GM21737 (cell line): ENCODE measurements around the gene TTLL11.

Experiments
- ATAC-seq: cut with Tn5 transposase; IDR thresholded peaks from one replicate; pipeline ENCODE4 v1.9.1; 2021; ENCODE audit warnings: mild to moderate bottlenecking, moderate library complexity; ENCODE audit not compliant: unreplicated experiment

TTLL11 gene

DNA sequence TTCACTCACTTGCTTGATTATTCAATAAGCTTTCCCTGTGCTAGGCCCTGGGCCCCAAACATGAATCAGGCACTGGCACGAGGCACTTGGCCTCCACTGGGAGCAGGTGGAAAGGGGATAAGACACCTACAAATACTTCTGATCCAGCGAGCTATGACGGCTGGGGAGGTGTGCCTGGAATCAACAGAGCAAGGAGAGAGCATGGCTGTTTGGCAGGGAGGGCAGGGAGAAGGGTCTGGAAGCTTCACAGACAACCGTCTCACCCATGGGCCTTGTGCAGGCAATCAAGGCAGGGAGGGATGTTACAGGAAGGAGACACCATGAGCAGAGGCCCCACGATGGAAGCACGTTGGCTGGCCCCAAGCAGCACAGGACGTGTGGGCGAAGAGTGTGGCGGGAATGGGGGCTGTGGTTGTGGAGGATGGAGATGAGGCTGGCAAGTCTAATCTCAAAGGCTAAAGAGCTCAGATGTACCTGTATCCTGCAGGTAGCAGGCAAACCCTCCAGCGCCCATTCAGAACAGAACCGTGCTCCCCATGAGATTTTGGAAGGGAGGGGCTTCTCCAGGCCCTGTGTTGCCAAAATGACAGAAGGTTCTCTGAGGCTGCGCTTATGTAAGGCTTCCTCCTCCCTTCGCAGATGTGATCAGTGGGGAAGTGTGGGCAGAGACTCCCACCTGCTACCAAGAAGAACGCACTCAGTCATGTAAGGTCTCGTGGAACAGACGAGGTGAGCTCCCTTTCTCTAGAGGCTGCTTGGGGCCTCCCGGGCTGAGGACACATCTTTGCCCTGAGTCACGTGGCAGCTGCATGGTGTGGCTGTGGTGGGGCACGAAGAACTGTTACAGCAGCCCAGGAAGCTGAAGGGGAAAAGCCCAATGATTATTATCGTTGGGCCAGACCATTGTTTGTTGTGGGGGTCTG lies 252.0 kb downstream of the TTLL11 start:
- ATAC-seq, result no peak

DNA sequence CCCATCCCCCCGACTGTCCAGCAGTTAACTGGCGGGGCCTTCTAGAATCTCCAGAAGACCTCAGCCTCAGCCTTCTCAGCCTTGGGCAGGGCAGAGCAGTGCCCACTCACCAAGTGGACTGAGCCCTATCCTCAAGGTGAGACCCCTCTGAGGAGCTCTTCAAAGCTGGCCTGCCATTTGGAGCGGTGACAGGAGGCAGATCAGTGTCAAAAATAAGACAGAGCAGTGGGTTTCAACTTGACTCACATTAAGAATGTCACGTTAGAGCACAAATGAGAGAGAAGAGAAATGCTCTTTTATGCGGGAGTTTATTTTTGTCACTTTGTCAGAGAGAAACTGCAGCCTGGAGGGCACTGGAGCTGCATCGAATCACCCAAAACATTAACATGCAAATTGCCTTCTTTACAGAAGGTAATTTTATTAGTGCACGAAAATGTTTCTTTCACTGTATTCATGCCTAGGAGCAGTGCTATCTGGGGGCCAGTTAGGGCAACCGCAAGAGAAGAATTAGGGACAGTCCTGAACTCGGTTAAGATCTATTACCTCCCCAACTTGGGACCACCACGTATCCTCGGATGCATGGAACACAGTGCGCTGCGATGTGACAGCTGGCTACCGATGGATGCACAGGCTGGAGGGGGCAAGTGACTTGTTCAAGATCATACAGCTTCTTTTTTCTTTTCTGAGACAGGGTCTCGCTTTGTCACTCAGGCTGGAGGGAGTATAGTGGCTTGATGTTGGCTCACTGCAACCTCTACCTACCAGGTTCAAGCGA lies 253.2 kb downstream of the TTLL11 start:
- ATAC-seq, result no peak

- no peak for ATAC-seq
Measured at GRCh38 chr9:121838746-121839669, 254.1 kb downstream of the TTLL11 start.

DNA sequence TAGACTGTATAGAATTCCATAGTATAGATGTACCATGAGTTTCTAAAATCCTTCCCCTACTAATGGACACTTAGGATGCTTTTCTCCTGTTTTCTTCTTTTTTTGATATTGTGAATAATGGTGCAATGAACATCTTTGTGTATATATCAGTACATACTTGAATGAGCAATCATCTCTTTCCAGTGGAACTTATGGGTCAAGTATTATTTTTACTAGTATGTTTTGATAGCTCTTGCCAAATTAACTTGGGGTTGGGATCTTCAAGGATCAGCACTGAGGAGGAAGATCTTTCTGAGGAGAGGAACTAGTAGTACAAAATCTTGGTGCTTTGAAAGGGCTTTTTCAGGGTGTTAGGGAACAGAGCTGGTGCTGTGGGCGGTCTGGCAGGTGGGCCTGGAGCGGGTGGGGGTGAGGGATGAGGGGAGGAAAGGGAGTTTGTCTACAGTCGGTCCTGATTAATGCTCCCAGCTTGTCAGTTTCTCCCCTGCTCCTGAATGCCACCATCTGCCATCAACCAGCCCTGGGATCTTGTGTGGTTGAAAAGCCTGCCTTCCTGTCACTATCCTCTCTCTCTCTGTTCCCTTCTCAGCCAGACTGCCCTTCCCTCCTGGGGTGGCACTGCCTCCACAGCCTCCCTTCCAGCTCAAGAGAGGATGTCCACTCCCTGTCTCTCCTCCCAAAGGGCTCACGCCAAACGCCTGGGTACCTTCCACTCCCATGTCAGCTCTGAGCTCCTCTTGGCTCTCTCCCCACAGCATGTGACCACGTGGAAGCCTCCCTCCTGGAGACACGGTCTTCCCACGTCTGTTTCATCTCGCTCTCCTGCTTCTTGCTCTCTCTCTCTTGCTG lies 255.8 kb downstream of the TTLL11 start:
- ATAC-seq, result no peak

DNA sequence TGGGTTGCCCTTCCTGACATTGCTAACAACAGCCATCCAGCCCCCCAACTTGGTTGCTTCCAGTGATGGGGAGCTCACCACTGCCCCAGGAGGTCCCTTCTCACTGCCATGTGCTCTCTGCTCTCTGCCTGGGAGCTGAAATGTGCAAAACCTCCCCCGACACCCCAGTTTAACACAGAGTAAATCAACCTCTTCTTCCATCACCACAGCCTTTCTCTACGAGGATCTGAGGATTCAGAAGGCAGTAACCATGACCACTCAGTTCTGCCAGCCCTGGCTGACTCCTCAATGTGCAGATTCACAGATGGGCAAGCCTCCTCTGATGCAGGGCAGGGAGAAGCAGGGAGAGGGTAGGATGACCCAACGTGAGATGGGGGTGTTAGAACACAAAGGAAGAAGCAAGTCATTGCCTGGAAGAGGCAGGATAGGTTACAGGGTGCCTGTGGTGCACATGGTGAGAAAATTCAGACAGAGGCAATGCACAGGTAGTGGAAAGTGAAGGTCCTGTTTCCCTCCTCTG lies 256.7 kb downstream of the TTLL11 start:
- ATAC-seq, result no peak

GRCh38 chr9:121835587-121836365 lies 257.3 kb downstream of the TTLL11 start:
- no peak for ATAC-seq

- no peak for ATAC-seq
Measured at GRCh38 chr9:121833061-121833460, 260.0 kb downstream of the TTLL11 start.

DNA sequence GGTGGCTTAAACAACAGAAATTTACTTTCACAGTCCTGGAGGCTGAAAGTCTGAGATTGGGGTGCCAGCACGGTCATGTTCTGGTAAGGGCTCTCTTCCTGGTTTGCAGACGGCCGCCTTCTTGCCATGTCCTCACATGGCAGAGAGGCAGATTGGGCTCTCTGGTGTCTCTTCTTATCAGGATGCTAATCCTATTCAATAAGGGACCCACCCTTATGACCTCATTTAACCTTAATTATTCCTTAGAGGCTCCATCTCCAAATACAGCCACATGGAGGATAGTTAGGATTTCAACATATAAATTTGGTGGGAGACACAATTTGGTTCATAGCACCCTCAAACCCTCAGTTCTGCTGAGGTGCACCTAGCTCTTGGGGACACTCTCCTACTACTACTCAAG lies 261.2 kb downstream of the TTLL11 start:
- no peak for ATAC-seq

DNA sequence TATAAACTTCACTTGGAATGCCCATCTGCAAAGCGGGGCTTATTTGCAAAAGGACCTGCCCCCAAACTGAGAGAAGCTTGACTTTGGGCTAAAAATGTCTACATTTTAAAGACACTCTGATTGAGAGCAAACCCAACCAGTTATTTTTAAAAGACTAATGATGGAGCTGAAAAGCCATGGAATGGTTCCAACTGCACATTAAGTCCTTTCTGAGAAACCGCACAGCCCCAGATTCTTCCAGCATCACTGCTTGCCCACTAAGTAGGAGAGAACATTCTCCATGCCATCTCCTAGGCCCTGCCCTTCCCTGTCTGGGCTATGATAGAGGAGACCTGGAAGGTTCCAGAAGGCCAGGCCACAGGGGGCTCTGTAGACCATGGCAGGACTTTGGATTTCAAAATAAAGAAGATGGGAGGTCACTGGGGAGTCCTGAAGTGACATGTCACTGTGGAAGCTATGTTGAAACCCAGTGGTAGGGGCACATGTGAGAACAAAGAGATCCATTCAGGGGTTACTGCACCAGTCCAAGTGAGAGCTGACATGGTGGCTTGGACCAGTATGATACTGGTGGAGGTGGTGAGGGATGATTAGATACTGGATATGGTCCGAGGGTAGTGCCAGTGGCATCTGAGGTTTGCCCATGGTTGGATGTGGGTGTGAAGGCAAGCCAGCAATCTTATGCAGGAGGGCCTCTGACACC lies 262.5 kb downstream of the TTLL11 start:
- no peak for ATAC-seq

DNA sequence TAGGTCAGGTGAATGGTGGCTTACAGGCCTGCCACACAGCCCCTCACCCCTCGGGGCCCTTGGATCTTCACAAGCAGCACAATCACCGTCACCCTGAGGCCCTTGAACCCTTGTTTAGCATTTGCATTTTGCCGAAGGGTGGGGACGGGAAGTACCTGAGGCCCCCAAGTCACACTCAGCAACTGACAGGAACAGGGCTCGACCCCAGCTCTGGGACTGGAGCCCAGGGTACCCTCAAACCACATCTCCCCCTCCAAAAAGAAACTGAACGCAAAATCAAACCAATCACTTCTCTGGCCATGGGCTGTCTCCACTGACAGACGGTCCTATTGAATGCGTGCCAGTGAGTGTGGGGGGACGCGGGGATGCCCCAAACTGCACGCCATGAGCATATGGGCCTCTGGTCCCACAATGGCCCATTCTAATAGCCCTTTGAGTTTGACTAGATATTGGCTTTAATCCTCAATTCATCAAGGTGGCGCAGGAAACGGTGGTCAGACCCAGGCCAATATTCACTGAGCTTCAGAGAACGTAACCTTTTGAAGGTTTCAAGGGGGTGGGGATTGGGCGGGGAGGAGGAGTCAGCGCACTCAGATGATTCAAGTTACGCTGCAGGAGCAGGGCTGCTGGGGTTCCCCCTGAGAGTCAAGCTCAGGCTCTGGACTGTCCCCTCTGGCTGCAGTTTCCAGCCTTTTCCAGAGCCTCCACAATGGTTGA lies 265.7 kb downstream of the TTLL11 start:
- no peak for ATAC-seq

DNA sequence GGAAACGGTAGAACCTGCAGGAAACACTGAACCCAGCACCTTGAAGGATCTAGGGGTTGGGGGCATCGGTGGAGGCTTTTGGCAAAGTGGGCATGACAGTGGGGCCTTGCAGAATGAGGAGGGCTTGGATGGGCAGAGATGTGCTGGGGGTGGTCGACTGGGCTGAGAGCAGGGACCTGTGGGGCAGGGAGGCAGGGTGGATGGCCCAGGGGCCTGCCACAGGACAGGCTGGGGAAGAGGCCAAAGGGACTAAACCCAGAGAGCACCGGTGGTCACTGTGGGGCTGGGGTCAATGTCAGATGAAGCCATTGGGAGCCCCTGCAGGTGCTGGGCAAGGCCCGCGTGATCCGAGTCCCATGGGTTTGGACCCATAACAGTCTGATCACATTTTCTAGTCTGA lies 266.4 kb downstream of the TTLL11 start:
- no peak for ATAC-seq

DNA sequence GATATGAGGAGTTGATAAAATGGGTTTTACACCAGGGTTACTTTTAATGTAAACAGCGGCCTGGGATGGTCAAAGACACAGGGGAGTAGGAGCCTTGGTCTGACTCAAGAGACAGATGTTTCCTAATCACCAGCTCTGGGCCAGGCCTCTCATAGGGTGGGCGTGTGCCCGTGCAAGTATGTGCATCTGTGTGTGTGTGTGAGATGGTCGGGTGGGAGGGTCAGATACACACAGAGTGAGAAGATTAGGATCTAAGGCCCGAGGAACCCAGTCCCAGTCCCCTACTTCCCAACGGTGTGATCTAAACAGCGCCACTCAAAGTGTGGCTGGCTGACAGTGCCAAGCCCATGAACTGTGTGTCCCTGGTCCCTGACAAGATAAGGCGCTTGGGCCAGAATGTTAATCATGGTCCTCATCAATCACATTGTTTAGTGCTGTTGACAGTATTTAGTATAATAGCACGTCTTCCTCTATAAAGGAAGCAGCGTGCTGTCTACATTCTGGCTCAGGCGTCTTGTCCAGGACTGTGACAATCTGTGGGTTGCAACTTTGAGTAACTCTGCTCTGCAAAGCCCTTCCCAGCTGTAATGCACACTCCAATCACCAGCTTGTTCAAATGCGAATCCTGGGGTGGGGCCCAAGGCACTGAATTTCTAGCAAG lies 267.9 kb downstream of the TTLL11 start:
- no peak for ATAC-seq

DNA sequence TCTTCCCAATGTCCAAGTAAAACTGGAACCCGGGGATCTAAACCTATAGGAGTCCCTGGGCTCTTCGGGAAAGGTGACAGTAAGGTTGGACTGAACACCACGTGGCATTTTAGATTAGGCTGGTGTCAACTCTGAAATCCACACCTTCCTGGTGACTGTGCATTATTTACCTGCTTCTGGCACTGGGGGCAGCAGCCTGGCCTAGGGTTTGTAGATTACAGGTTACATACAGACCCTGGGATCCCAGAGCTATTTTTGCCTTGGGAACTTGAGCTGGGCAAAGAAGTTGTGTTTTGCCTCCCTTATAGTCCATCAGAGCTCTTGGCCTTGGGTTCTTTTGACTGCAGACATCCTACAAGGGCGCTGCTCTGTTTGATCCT lies 268.5 kb downstream of the TTLL11 start:
- no peak for ATAC-seq

GRCh38 chr9:121823451-121824169 lies 269.5 kb downstream of the TTLL11 start:
- ATAC-seq, result no peak

- no peak for ATAC-seq
Measured at GRCh38 chr9:121822093-121823085, 270.7 kb downstream of the TTLL11 start.
